ENCODE measurements around the gene SIGLECL1.
"Not testable (repeated sequence)": the region's sequence is repeated elsewhere in the genome, so short reads cannot be mapped to it uniquely, and the experiment has no call there.

The SIGLECL1 gene

DNA sequence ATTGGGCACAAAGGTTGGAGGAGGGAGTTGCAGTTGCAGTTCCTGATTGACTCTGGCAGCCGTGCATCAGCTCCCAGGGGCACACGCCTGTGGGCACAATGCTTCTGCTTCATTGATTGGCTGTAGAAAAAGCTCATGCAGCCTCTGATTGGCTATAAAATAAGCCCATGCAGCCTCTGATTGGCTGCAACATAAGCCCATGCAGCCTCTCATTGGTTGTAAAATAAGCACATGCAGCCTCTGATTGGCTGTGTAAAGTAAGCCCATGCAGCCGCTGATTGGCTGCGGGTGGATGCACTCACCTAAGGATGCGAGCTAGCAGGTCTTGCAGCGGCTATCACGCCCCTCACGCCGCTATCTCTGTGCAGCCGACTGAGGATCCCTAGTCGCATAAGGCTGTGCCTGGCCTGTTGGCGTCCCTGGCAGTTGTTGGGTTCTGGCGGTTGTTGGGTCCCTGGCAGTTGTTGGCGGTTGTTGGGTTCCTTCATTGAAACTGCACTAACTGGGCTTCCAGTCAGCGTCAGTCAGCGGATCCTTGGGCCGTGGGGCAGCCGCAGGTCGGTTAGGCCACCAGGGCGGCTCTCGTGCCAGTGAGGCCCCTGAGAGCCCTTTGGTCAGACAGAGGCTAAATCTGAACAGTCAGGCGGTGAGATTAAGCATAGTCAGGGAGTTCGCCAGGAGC lies at the start of gene SIGLECL1:
TSS of gene SIGLECL1 (plus strand) at position 295 of the 682 bp plus-strand sequence. CDS start 12,993 bp downstream, outside the sequence.
- no peak within 1 kb of the TSS for H3K4me3 ChIP-seq (ENCODE audit: low read depth, low read length)

DNA sequence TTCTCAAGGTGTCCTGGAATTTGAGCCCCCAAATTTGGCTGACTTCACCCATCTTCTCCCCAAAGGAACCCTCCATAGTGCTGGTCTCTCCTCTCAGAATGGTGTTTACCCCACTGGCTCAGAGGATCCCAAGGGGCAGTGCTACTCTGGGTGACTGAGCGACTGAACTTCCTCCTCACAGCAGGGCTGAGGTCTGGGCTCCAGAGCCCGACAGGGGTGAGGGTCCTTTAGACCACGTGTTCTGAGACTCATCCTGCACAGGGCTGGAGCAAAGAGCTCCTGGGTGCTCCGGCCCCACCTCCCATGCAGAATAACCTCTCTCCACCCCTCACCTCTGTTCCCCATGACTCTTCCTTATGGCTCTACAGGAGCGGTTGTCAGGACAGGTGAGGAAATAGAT lies 49.2 kb upstream of the SIGLECL1 start:
- H3K4me3 ChIP-seq (ENCODE audit: low read depth, low read length), result no peak overlapping the region

DNA sequence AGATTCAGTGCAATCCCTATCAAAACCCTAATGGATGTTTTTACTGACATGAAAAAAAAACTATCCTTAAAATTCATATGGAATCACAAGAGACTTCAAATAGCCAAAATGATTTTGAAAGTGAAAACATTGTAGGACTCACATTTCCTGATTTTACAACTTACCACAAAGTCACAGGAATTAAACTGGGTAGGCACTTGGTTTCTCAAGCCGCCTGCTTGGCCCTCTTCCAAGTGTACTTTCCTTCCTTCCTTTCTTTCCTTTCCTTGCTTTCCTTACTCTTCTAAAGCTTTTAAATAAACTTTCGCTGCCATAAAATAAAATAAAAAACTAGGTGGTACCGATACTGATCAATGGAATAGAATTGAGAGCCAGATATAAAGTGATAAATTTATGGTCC lies 47.0 kb upstream of the SIGLECL1 start:
- no peak overlapping the region for H3K4me3 ChIP-seq (ENCODE audit: low read depth, low read length)

DNA sequence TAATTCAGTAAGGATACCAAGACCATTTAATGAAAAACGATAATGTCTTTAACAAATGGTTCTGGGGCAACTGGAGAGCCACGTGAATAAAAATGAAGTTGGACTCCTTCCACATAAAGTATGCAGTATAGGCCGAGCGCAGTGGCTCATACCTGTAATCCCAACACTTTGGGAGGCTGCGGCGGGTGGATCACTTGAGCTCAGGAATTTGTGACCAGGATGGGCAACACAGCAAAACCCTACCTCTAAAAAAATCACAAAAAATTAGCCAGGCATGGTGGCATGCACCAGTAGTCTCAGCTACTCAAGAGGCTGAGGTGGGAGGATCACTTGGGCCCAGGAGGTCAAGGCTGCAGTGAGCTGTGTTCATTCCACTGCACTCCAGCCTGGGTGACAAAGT lies 46.6 kb upstream of the SIGLECL1 start:
- H3K4me3 ChIP-seq (ENCODE audit: low read depth, low read length), result no peak overlapping the region

DNA sequence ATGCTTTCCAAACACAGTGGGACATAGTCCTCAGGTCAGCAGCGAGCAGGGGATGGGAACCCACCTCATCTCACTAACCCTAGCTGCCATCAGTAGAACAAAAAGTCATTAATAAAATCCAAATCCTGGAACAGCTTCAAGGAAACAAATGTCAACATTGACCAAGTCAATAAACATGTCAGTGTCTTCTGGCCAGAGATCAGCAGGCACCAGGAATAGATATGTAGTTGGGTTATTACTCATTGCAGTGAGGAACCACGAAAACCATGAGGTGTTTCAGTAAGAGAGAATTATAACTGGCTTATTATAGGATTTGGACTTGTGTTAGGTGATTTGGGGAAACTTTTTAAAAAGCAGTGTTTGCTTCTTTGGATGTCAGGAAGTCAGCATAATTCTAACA lies 43.1 kb upstream of the SIGLECL1 start:
- no peak overlapping the region for H3K4me3 ChIP-seq (ENCODE audit: low read depth, low read length)

DNA sequence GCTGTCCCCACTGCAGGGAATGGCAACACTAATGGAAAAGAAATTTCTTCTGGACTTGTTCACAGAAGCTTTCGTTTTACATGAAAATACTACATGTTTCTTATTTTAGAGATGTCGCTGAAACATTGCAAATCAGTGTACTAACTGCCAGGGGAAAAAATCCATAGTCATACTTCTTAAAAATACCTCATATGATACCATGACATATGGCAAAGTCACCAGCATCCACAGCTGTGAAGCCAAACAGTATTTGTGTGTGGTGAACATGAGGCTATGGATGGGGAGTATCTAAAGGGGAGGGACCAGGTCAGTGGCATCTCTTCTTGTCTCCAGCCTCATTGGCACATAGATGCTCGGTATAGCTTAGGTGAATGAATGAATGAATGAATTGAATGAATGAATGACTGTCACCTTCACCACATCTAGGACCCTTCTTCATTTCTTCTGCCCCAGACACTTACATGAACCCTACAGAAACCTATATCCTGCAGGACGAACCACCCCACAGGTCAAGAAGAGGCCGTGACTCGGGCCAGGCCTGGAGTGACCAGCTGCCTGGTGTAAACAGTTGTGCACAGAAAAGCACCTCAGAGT lies 40.6 kb upstream of the SIGLECL1 start:
- H3K4me3 ChIP-seq (ENCODE audit: low read depth, low read length), result no peak overlapping the region

DNA sequence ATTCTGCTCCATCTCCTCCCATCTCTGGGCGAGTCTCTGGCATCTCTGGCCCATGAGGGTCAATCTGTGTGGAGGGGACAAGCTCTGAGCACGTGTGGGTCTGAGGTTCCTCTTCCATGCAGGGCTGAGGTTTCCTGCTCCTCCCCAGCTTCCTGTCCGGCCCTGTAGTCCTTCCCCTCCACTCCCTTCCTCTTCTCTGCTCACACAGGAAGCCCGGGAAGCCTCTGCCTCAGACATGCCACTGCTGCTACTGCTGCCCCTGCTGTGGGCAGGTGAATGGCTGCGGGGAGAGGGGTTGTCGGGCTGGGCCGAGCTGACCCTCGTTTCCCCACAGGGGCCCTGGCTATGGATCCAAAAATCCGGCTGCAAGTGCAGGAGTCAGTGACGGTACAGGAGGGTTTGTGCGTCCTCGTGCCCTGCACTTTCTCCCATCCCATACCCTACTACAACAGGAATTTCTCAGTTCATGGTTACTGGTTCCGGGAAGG lies 40.0 kb upstream of the SIGLECL1 start:
- not testable (repeated sequence) for H3K4me3 ChIP-seq (ENCODE audit: low read depth, low read length)

DNA sequence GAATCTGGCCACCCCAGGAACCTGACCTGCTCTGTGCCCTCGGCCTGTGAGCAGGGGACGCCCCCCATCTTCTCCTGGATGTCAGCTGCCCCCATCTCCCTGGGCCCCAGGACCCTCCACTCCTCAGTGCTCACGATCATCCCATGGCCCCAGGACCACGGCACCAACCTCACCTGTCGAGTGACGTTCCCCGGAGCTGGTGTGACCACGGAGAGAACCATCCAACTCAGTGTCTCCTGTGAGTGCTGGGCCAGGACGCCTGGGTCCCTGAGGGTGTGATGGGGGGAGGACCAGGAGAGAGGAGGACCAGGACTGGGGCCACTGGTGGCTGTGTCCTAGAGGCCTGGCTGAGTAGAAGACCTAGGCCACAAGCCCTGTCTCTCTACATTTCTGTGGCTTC lies 39.0 kb upstream of the SIGLECL1 start:
- no peak overlapping the region for H3K4me3 ChIP-seq (ENCODE audit: low read depth, low read length)

DNA sequence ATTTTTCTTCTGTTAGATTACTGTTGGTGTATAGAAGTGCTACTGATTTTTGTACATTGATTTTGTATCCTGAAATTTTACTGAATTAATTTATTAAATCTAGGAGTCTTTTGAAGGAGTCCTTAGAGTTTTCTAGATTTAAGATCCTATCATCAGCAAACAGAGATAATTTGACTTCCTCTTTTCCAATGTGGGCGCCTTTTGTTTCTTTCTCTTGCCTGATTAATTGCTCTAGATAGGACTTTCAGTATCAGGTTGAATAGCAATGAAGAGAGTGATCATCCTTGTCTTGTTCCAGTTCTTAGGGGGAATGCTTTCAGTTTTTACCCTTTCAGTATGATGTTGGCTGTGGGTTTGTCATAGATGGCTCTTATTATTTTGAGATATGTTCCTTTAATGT lies 31.6 kb upstream of the SIGLECL1 start:
- H3K4me3 ChIP-seq (ENCODE audit: low read depth, low read length), result no peak overlapping the region

DNA sequence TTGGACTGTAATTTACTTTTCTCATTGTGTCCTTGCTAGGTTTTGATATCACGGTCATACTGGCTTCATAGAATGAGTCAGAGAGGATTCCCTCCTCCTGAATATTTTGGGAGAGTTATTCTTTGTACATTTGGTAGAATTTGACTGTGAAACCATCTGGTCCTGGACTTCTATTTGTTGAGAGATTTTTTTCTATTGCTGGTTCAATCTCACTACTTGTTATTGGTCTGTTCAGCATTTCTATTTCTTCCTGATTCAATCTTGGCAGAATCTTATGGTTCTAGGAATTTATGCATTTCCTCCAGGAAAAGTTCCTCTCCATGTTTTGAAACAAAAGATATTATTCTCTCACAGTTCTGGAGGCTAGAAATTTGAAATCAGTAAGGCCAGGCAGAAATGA lies 30.9 kb upstream of the SIGLECL1 start:
- H3K4me3 ChIP-seq (ENCODE audit: low read depth, low read length), result no peak overlapping the region

DNA sequence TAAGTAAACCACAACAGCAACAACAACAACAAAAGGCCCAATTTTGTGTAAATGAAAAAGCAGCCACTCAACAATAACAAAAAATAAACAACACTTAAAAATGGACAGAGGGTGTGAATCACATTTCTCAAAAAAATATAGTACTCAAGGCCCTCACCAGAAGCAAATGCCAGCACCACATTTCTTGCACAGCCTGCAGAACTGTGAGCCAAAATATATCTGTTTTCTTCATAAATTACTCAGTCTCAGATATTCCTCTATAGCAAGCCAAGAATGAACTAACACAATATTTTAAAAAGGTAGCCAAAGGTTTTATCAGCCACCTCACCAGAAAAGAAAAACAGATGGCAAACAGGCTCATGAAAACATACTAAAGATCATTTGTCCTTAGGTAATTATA lies 29.9 kb upstream of the SIGLECL1 start:
- no peak overlapping the region for H3K4me3 ChIP-seq (ENCODE audit: low read depth, low read length)

DNA sequence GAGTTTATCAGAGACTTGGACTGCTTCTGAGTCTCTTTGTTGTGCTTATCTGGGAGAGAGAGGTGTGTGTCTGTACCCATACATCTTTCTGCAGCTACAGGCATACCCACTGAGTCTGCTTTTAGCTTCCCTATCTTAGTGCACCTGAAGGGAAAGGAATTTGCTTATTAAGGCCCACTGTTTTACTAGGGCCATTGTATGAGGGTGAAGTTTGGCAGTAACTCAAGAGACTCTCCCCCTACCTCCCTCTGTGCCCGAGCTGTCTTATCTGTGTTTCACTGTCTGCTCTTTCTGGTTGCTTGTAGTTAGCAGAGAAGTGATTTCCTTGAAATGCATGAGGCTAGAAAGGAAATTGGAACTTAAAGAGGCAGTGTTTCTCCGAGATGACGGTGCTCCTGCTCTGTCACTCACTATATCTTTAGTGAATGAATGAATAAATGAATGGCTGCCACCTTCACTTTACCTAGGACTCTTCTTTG lies 26.7 kb upstream of the SIGLECL1 start:
- H3K4me3 ChIP-seq (ENCODE audit: low read depth, low read length), result no peak overlapping the region

DNA sequence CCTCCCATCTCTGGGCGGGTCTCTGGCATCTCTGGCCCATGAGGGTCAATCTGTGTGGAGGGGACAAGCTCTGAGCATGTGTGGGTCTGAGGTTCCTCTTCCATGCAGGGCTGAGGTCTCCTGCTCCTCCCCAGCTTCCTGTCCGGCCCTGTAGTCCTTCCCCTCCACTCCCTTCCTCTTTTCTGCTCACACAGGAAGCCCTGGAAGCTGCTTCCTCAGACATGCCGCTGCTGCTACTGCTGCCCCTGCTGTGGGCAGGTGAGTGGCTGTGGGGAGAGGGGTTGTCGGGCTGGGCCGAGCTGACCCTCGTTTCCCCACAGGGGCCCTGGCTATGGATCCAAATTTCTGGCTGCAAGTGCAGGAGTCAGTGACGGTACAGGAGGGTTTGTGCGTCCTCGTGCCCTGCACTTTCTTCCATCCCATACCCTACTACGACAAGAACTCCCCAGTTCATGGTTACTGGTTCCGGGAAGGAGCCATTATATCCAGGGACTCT lies 25.9 kb upstream of the SIGLECL1 start, which contains the start of gene CD33:
TSS of gene CD33 (plus strand) at position 183 of the 496 bp plus-strand sequence. CDS start at position 222, 39 bp downstream.
- H3K4me3 ChIP-seq (ENCODE audit: low read depth, low read length), result not testable (repeated sequence)

DNA sequence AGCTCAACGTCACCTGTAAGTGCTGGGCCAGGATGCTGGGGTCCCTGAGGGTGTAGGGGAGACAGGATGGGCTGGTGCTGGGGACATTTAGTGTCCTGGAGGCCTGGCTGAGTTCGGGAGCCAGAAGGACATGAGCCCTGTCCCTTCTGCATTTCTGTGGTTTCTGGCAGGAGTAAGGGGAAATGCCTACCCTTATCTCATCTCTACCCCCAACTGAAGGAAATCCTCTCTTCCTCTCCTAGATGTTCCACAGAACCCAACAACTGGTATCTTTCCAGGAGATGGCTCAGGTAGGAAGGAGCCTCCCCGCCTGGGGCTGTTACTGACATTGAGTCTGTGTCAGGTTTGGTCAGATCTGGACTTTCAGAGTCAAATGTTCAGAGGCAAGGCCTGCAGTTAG lies 24.8 kb upstream of the SIGLECL1 start:
- H3K4me3 ChIP-seq (ENCODE audit: low read depth, low read length), result no peak overlapping the region

DNA sequence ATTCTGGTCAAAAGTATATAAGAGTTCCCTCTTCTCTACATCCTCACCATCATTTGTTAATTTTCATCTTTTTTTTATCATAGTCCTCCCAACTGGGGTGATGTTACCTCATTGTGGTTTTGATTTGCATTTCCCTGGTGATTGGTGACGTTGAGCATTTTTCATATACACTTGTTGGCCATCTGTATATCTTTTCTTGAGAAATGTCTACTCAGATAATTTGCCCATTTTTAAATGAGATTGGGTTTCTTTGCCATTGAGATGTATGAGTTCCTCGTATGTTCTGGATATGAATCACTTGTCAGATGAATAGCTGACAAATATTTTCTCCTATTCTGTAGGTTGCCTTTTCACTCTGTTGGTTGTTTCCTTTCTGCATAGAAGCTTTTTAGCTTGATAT lies 23.6 kb upstream of the SIGLECL1 start:
- H3K4me3 ChIP-seq (ENCODE audit: low read depth, low read length), result no peak overlapping the region

DNA sequence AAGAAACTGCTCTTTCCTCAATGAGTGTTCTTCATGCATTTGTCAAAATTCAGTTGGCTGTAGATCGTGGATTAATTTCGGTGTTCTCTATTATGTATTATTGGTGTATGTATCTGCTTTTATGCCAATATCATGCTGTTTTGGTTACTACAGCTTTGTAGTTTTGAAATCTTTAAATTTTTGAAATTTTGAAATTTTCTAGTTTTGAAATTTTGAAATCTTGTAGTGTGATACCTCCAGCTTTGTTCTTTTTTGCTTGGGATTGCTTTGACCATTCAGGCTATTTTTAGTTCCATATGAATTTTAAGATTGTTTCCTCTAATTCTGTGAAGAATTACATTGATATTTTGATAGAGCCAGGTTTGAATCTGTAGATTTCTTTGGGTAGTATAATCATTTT lies 22.9 kb upstream of the SIGLECL1 start:
- H3K4me3 ChIP-seq (ENCODE audit: low read depth, low read length), result no peak overlapping the region

DNA sequence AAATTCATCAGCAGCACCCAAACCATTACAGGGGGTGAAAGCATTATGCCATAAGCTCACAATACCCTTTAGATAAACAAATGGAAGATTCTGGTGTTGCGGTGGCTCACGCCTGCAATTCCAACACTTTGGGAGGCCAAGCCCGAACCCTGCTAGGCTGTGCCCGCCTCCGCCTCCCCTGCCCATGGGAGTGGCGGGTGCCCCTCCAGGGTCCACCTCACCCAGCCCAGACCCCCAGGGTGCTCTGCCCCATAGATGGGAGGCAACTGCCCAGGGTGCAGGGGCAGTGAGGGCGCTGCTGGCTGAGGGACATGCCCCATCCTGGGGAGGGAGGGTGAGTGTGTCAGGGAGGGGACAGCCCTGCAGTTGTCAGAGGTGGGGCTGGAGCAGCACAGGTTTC lies 10.0 kb upstream of the SIGLECL1 start:
- no peak overlapping the region for H3K4me3 ChIP-seq (ENCODE audit: low read depth, low read length)

DNA sequence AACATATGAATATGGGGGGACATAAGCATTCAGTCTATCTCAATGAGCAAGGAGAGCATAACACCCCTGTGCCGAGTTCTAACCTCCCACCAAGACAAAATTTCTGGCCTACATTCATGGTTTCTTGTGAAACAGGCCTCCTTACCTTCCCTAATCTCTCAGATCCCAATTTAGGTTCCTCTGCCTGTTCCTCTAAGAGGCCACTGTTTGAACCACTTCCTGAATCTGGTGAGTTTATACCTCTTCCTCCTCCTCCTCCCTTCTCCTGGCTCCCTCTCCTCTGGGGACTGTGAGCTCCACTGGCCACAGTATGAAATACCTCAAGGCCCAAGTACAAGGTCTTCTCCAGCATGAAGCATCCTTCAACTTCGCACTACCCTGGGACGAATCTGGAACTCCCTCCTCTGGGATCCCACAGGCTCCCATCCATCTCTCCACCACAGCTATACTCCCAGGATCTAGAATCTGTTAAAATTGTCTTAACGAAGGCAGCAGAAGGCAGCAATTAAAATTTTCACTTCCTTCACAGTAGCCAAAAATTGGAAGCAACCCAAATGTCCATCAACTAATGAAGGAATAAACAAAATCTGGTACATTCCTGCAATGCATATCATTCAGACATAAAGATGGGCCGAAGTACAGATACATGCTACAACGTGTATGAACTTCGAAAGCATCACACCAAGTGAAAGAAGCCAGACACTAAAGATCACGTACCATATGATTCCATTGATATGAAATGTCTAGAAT lies 7.8 kb upstream of the SIGLECL1 start:
- H3K4me3 ChIP-seq (ENCODE audit: low read depth, low read length), result no peak overlapping the region

DNA sequence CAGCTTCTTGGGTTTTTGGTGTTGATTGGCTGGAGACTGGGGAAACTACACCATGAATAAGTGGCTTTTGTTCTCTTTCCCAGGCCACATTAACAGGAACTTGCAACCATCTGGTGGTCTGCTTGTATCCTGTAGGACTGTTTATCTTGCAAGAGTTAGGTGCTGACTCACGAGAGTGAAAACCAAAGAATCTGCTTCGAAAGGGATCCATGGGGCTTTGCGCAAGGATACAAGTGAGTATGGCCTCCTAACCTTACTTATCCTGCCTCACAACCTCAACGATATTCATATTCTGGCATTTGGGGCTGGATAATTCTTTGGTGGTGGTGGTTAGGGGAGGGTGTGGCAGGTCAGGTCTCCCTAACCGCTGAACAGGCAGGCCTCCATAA lies 4.7 kb upstream of the SIGLECL1 start:
- no peak overlapping the region for H3K4me3 ChIP-seq (ENCODE audit: low read depth, low read length)

DNA sequence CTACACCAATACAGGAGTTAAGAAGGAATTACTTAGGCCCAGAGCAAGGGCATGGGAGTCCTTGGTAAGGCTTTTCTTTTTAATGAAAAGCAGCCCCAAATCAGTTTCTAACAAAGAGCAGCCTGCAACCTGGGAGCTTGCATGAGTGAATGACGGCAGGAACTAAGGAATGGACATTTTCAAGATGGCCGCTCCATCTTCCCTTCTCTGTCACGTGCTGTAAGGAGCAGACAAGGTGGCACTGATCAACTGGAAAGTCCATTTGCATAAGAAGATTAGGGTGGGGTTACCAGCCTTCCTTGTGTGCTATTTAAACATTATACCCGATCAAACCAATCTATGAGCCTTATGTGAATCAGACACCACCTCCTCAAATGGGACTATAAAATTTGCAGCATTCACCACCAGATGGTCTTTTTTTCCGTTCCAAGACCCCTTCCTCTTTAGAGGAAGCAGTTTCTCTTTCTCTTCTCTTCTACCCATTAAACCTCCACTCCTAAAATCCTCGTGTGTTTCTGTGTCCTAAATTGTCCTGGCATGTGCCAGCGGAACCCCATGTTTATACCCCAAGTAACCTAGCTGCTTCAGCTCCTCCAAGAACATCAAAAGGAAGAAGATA lies 2.8 kb upstream of the SIGLECL1 start:
- H3K4me3 ChIP-seq (ENCODE audit: low read depth, low read length), result no peak overlapping the region

DNA sequence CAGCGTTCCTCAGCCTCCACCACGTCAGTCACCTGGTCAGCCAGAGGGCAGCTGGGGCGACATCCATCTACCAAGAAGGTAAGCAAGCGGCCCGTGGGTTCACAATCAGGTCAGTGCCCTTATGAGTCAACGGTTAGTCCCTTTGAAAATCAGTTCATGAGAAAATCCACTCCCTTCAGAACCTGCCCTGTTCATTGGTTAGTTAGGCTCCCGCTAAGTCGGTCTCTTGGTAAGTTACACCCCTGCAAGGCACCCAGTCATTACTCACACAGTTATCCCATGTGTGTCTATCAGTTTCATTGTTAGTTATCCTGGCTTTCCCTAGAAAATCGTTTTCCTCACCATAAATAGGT lies 564 bp downstream of the SIGLECL1 start:
- no peak overlapping the region for H3K4me3 ChIP-seq (ENCODE audit: low read depth, low read length)

Measured in iPS-11a (cell line).